ENCODE data around the gene LTB4R.
"Not testable (repeated sequence)": the region's sequence is repeated elsewhere in the genome, so short reads cannot be mapped to it uniquely, and the experiment has no call there.

Gene LTB4R

GRCh38 chr14:24347134-24347533 is 35.8 kb downstream of the LTB4R start:
- no peak for TF ChIP-seq POLR2A (IDR thresholded peaks at IDR 0.05; ENCODE audit: low read depth, low read length)
- no peak for TF ChIP-seq POU2F2 (IDR thresholded peaks at IDR 0.05; ENCODE audit: low read depth, low read length)
- no peak for TF ChIP-seq PAX5 (IDR thresholded peaks at IDR 0.05; ENCODE audit: insufficient read depth, low read length, severe bottlenecking)
- no peak for TF ChIP-seq POLR2AphosphoS5 (IDR thresholded peaks at IDR 0.05; ENCODE audit: low read depth, low read length)
- no peak for TF ChIP-seq TAF1 (IDR thresholded peaks at IDR 0.05; ENCODE audit: low read depth, low read length)
- TF ChIP-seq SPI1 (IDR thresholded peaks at IDR 0.05; ENCODE audit: low read depth, low read length) = no peak
- FAIRE-seq = no peak
- DNase-seq (ENCODE audit: insufficient read length, low spot score) = no peak

DNA sequence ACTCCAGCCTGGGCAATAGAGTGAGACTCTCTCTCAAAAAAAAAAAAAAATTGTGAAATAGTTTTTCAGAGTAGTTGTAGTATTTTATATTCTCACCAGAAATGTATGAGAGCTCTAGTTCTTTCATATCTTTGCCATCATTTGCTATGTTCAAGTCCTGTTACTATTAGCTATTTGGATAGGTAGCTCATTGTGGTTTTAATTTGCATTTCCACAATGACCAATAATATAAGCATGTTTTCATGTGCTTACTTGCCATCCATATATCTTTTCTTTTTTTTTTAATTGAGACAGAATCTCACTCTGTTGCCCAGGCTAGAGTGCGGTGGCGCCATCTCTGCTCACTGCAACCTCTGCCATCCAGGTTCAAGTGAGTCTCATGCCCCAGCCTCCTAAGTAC is 36.9 kb downstream of the LTB4R start:
- FAIRE-seq (no peak), DNase-seq (ENCODE audit: insufficient read length, low spot score) (no peak)
- TF ChIP-seq POLR2AphosphoS5 (IDR thresholded peaks at IDR 0.05; ENCODE audit: low read depth, low read length) = no peak
- TF ChIP-seq POLR2A (IDR thresholded peaks at IDR 0.05; ENCODE audit: low read depth, low read length) = no peak

GRCh38 chr14:24349742-24350141 is 38.4 kb downstream of the LTB4R start:
- FAIRE-seq = no peak
- DNase-seq (ENCODE audit: insufficient read length, low spot score) = no peak
- TF ChIP-seq PAX5 (IDR thresholded peaks at IDR 0.05; ENCODE audit: insufficient read depth, low read length, severe bottlenecking) (no peak), POLR2AphosphoS5 (IDR thresholded peaks at IDR 0.05; ENCODE audit: low read depth, low read length) (no peak), POLR2A (IDR thresholded peaks at IDR 0.05; ENCODE audit: low read depth, low read length) (no peak), POU2F2 (IDR thresholded peaks at IDR 0.05; ENCODE audit: low read depth, low read length) (no peak), SPI1 (IDR thresholded peaks at IDR 0.05; ENCODE audit: low read depth, low read length) (no peak), TAF1 (IDR thresholded peaks at IDR 0.05; ENCODE audit: low read depth, low read length) (no peak)

DNA sequence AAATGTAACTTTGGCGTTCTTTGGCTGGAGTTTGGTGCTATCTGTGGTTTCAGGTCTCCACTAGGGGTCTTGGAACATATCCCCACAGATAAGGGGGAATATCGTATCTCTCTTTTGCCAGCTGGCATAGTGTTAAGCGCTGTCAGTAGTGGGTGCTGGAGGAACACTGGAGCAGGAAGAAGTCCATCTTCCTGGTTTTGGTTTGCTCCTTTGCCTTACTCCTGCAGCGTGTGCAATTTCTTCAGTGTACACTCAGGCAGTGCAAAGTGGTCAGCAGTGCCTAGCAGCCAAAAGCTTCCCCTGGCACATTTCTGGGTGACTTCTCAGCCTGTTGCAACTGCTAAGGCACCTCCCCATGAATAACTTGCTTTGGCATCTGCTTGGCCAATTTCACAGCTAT is 40.2 kb downstream of the LTB4R start:
- FAIRE-seq (no peak), DNase-seq (ENCODE audit: insufficient read length, low spot score) (no peak)
- no peak for TF ChIP-seq PAX5 (IDR thresholded peaks at IDR 0.05; ENCODE audit: insufficient read depth, low read length, severe bottlenecking)
- TF ChIP-seq SPI1 (IDR thresholded peaks at IDR 0.05; ENCODE audit: low read depth, low read length) = no peak
- no peak for TF ChIP-seq TAF1 (IDR thresholded peaks at IDR 0.05; ENCODE audit: low read depth, low read length)
- no peak for TF ChIP-seq POLR2A (IDR thresholded peaks at IDR 0.05; ENCODE audit: low read depth, low read length)
- no peak for TF ChIP-seq POU2F2 (IDR thresholded peaks at IDR 0.05; ENCODE audit: low read depth, low read length)
- no peak for TF ChIP-seq POLR2AphosphoS5 (IDR thresholded peaks at IDR 0.05; ENCODE audit: low read depth, low read length)

DNA sequence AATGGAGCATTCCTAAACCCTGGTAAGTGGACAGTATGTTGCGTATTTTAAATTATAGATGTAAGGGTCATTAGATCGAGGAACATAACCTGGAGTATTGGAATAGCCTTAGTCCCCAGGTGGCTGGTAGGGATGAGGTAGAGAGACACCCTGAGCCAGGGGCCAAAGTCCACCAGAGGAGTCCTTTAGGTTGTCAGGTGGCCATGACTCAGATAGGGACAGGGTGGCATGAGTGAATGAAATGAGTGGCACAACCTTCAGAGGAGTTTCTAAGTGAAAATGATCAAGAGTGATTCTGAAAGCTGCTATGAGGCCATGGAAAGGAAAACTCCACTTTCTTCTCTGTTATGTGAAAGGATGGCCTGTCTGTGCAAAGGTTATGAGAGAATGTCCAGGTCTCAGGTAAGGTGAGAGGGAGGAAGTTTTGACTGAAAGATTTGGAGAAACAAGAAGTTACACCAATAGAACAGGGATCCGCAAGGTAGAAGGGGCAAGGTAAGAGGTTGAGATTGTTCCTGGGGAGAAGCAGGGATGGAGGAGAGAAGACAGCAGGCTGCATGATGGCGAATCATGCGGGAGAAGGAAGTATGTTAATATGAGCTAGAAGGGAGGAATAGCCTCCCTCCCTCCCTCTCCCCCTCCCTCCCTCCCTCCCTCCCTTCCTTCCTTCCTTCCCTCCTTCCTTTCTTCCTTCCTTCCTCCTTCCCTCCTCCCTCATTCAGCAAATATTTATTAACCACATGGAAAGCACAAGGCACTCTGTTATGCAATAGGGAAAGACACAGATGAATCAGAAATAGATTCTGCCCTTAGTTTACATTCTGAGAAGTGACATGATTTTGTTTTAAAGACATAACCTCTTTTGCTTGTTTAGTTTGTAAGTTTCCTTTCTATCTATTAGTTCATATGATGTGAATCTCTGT is 42.5 kb downstream of the LTB4R start:
- DNase-seq (ENCODE audit: insufficient read length, low spot score) (no peak), FAIRE-seq (no peak)
- no peak for TF ChIP-seq SPI1 (IDR thresholded peaks at IDR 0.05; ENCODE audit: low read depth, low read length)
- no peak for TF ChIP-seq POLR2A (IDR thresholded peaks at IDR 0.05; ENCODE audit: low read depth, low read length)
- no peak for TF ChIP-seq POLR2AphosphoS5 (IDR thresholded peaks at IDR 0.05; ENCODE audit: low read depth, low read length)
- TF ChIP-seq POU2F2 (IDR thresholded peaks at IDR 0.05; ENCODE audit: low read depth, low read length) = no peak
- no peak for TF ChIP-seq PAX5 (IDR thresholded peaks at IDR 0.05; ENCODE audit: insufficient read depth, low read length, severe bottlenecking)
- TF ChIP-seq TAF1 (IDR thresholded peaks at IDR 0.05; ENCODE audit: low read depth, low read length) = no peak

DNA sequence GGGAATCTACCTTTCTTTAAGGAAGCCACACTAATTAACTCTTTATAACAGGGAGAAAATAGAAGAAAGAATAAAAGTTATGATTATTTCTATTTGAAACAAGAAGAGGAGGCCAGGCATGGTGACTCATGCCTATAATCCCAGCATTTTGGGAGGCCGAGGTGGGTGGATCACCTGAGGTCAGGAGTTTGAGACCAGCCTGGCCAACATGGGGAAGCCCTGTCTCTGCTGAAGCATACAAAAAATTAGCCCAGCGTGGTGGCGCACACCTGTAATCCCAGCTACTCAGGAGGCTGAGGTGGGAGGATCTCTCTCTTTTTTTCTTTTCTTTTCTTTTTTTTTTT is 43.2 kb downstream of the LTB4R start:
- not testable (repeated sequence) for DNase-seq (ENCODE audit: insufficient read length, low spot score); FAIRE-seq

- TF ChIP-seq TAF1 (IDR thresholded peaks at IDR 0.05; ENCODE audit: low read depth, low read length) (no peak), POU2F2 (IDR thresholded peaks at IDR 0.05; ENCODE audit: low read depth, low read length) (no peak), SPI1 (IDR thresholded peaks at IDR 0.05; ENCODE audit: low read depth, low read length) (no peak), POLR2A (IDR thresholded peaks at IDR 0.05; ENCODE audit: low read depth, low read length) (no peak), PAX5 (IDR thresholded peaks at IDR 0.05; ENCODE audit: insufficient read depth, low read length, severe bottlenecking) (no peak), POLR2AphosphoS5 (IDR thresholded peaks at IDR 0.05; ENCODE audit: low read depth, low read length) (no peak)
- DNase-seq (ENCODE audit: insufficient read length, low spot score) (no peak), FAIRE-seq (no peak)
Observed at GRCh38 chr14:24355009-24355408, 43.7 kb downstream of the LTB4R start.

DNA sequence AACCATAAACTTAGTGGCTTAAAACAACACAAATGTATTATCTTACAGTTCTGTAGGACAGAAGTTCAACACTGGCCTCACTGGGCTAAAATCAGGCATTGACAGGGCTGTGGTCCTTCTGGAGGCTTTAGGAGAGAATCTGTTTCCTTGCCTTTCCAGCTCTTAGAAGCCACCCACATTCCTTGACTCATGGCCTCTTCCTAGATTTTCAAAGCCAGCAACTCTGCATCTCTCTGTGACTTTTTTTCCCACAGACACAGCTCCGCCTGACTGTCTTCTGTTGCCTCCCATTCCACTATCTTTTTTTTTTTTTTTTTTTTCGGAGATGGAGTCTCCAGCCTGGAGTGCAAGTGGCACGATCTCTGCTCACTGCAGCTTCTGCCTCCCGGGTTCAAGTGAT is 44.9 kb downstream of the LTB4R start:
- DNase-seq (ENCODE audit: insufficient read length, low spot score) (no peak), FAIRE-seq (no peak)
- TF ChIP-seq TAF1 (IDR thresholded peaks at IDR 0.05; ENCODE audit: low read depth, low read length) = no peak
- no peak for TF ChIP-seq POU2F2 (IDR thresholded peaks at IDR 0.05; ENCODE audit: low read depth, low read length)
- no peak for TF ChIP-seq POLR2AphosphoS5 (IDR thresholded peaks at IDR 0.05; ENCODE audit: low read depth, low read length)
- TF ChIP-seq POLR2A (IDR thresholded peaks at IDR 0.05; ENCODE audit: low read depth, low read length) = no peak
- no peak for TF ChIP-seq PAX5 (IDR thresholded peaks at IDR 0.05; ENCODE audit: insufficient read depth, low read length, severe bottlenecking)
- no peak for TF ChIP-seq SPI1 (IDR thresholded peaks at IDR 0.05; ENCODE audit: low read depth, low read length)

- FAIRE-seq (no peak), DNase-seq (ENCODE audit: insufficient read length, low spot score) (no peak)
- TF ChIP-seq TAF1 (IDR thresholded peaks at IDR 0.05; ENCODE audit: low read depth, low read length) (no peak), PAX5 (IDR thresholded peaks at IDR 0.05; ENCODE audit: insufficient read depth, low read length, severe bottlenecking) (no peak), POU2F2 (IDR thresholded peaks at IDR 0.05; ENCODE audit: low read depth, low read length) (no peak), POLR2AphosphoS5 (IDR thresholded peaks at IDR 0.05; ENCODE audit: low read depth, low read length) (no peak), POLR2A (IDR thresholded peaks at IDR 0.05; ENCODE audit: low read depth, low read length) (no peak), SPI1 (IDR thresholded peaks at IDR 0.05; ENCODE audit: low read depth, low read length) (no peak)
Observed at GRCh38 chr14:24360281-24360680, 49.0 kb downstream of the LTB4R start.

DNA sequence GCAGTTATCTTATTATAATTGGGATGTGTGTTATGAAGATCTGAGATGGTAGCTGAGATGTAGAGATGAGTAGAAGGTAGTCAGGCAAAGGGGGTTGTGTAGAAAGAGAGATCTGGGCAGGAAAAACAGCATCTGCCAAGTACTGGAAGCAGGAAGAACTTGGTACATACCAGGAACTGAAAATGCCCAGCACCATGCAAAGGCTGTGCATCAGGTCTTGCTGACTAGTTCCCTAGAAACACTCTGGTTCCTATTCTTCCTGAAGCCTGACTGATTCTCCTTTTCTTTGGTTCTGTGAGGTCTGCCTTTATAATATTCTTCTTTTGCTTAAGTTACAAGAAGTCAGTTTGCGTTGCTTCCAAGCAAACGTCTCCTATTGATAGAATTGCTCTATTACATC is 50.0 kb downstream of the LTB4R start:
- FAIRE-seq (no peak), DNase-seq (ENCODE audit: insufficient read length, low spot score) (no peak)
- TF ChIP-seq SPI1 (IDR thresholded peaks at IDR 0.05; ENCODE audit: low read depth, low read length) = no peak
- no peak for TF ChIP-seq PAX5 (IDR thresholded peaks at IDR 0.05; ENCODE audit: insufficient read depth, low read length, severe bottlenecking)
- TF ChIP-seq POLR2AphosphoS5 (IDR thresholded peaks at IDR 0.05; ENCODE audit: low read depth, low read length) = no peak
- TF ChIP-seq TAF1 (IDR thresholded peaks at IDR 0.05; ENCODE audit: low read depth, low read length) = no peak
- no peak for TF ChIP-seq POLR2A (IDR thresholded peaks at IDR 0.05; ENCODE audit: low read depth, low read length)
- no peak for TF ChIP-seq POU2F2 (IDR thresholded peaks at IDR 0.05; ENCODE audit: low read depth, low read length)
